GM11168 (cell line): ENCODE measurements around the gene NCOA1.
"Not testable (repeated sequence)": the region's sequence is repeated elsewhere in the genome, so short reads cannot be mapped to it uniquely, and the experiment has no call there.

Experiments
- in situ Hi-C: fragments of 300-500 bp; cut with MboI; formaldehyde crosslinking; loops from one replicate; pipeline ENCODE4 v1.12.0; 2022; ENCODE audit warnings: low sequenced_read_pairs; ENCODE audit not compliant: unreplicated experiment

NCOA1 gene

GRCh38 chr2:24473626-24474025 is 17.4 kb upstream of the NCOA1 start:
- in situ Hi-C loops = no loop called here

- in situ Hi-C loops = no loop called here
Observed at GRCh38 chr2:24474053-24474452, 17.0 kb upstream of the NCOA1 start.

GRCh38 chr2:24477229-24477628 is 13.8 kb upstream of the NCOA1 start:
- in situ Hi-C loops = no loop called here

- in situ Hi-C loops = no loop called here
Observed at GRCh38 chr2:24478243-24478642, 12.8 kb upstream of the NCOA1 start.

GRCh38 chr2:24480245-24480644 is 10.8 kb upstream of the NCOA1 start:
- in situ Hi-C loops = no loop called here

- in situ Hi-C loops = no loop called here
Observed at GRCh38 chr2:24482251-24482971, 8.6 kb upstream of the NCOA1 start.

GRCh38 chr2:24482972-24483300 is 8.1 kb upstream of the NCOA1 start:
- in situ Hi-C loops = no loop called here

GRCh38 chr2:24484677-24485076 is 6.4 kb upstream of the NCOA1 start:
- in situ Hi-C loops = not testable (repeated sequence)

GRCh38 chr2:24485197-24485596 is 5.9 kb upstream of the NCOA1 start:
- in situ Hi-C loops = no loop called here

- in situ Hi-C loops = no loop called here
Observed at GRCh38 chr2:24486636-24487205, 4.3 kb upstream of the NCOA1 start.

- in situ Hi-C loops = no loop called here
Observed at GRCh38 chr2:24489465-24490180, 1.4 kb upstream of the NCOA1 start.

GRCh38 chr2:24490181-24490689 is 819 bp upstream of the NCOA1 start:
- in situ Hi-C loops = no loop called here

GRCh38 chr2:24491542-24492420 is 727 bp downstream of the NCOA1 start:
- in situ Hi-C loops = no loop called here

- in situ Hi-C loops = no loop called here
Observed at GRCh38 chr2:24492421-24493279, 1.6 kb downstream of the NCOA1 start.

GRCh38 chr2:24493713-24494112 is 2.7 kb downstream of the NCOA1 start:
- in situ Hi-C loops = no loop called here

- in situ Hi-C loops = no loop called here
Observed at GRCh38 chr2:24494410-24494809, 3.4 kb downstream of the NCOA1 start.

GRCh38 chr2:24495451-24495850 is 4.4 kb downstream of the NCOA1 start:
- in situ Hi-C loops = no loop called here

GRCh38 chr2:24496959-24497358 is 5.9 kb downstream of the NCOA1 start:
- in situ Hi-C loops = no loop called here

GRCh38 chr2:24497685-24498084 is 6.6 kb downstream of the NCOA1 start:
- in situ Hi-C loops = no loop called here

- in situ Hi-C loops = no loop called here
Observed at GRCh38 chr2:24498121-24498520, 7.1 kb downstream of the NCOA1 start.
